Hematopoietic multipotent progenitor cell treated with erythropoietin and hydrocortisone succinate and interleukin-3 and kit ligand, for 8 days (in vitro differentiated cells): ENCODE measurements around the gene NKX3-2.
"Not testable (repeated sequence)": the region's sequence is repeated elsewhere in the genome, so short reads cannot be mapped to it uniquely, and the experiment has no call there.

ENCODE experiments used
- DNase-seq: peaks from one replicate; pipeline ENCODE4 v3.0.0-alpha.2; 2015

Gene NKX3-2

GRCh38 chr4:13543839-13544605 is at the start of gene NKX3-2:
NKX3-2 (minus strand) TSS chr4:13544508; CDS start chr4:13544414, 94 bp downstream.
- no peak for DNase-seq

- no peak for DNase-seq
Observed at GRCh38 chr4:13592220-13592619, 47.9 kb upstream of the NKX3-2 start.

- DNase-seq, result no peak
Observed at GRCh38 chr4:13590766-13591165, 46.5 kb upstream of the NKX3-2 start.

GRCh38 chr4:13588954-13589353 is 44.6 kb upstream of the NKX3-2 start:
- DNase-seq, result no peak

GRCh38 chr4:13584481-13584880 is 40.2 kb upstream of the NKX3-2 start:
- DNase-seq, result no peak

GRCh38 chr4:13580036-13580435 is 35.7 kb upstream of the NKX3-2 start:
- DNase-seq, result peak; percentile 11

- no peak for DNase-seq
Observed at GRCh38 chr4:13577660-13578059, 33.4 kb upstream of the NKX3-2 start.

GRCh38 chr4:13570916-13571315 is 26.6 kb upstream of the NKX3-2 start:
- no peak for DNase-seq

- DNase-seq, result no peak
Observed at GRCh38 chr4:13567125-13567524, 22.8 kb upstream of the NKX3-2 start.

- no peak for DNase-seq
Observed at GRCh38 chr4:13562876-13563275, 18.6 kb upstream of the NKX3-2 start.

GRCh38 chr4:13561673-13562072 is 17.4 kb upstream of the NKX3-2 start:
- DNase-seq, result no peak

- DNase-seq, result not testable (repeated sequence)
Observed at GRCh38 chr4:13560111-13560510, 15.8 kb upstream of the NKX3-2 start.

- no peak for DNase-seq
Observed at GRCh38 chr4:13559413-13559812, 15.1 kb upstream of the NKX3-2 start.

- DNase-seq, result no peak
Observed at GRCh38 chr4:13558881-13559280, 14.6 kb upstream of the NKX3-2 start.

GRCh38 chr4:13555325-13555724 is 11.0 kb upstream of the NKX3-2 start:
- DNase-seq, result no peak

- no peak for DNase-seq
Observed at GRCh38 chr4:13553081-13553480, 8.8 kb upstream of the NKX3-2 start.

- DNase-seq, result peak; percentile 83
Observed at GRCh38 chr4:13548984-13549546, 4.8 kb upstream of the NKX3-2 start.

GRCh38 chr4:13548059-13548983 is 4.0 kb upstream of the NKX3-2 start:
- DNase-seq, result no peak

GRCh38 chr4:13547485-13548041 is 3.3 kb upstream of the NKX3-2 start:
- no peak for DNase-seq

GRCh38 chr4:13546941-13547484 is 2.7 kb upstream of the NKX3-2 start:
- DNase-seq, result no peak

GRCh38 chr4:13546142-13546940 is 2.0 kb upstream of the NKX3-2 start:
- no peak for DNase-seq

GRCh38 chr4:13545394-13545808 is 1.1 kb upstream of the NKX3-2 start:
- no peak for DNase-seq
